HG02623 (cell line): ENCODE results near the gene HOOK2.
"Not testable (repeated sequence)": the region's sequence is repeated elsewhere in the genome, so short reads cannot be mapped to it uniquely, and the experiment has no call there.

Source experiments
- ATAC-seq: cut with Tn5 transposase; IDR thresholded peaks from one replicate; pipeline ENCODE4 v1.9.1; 2021; ENCODE audit warnings: moderate library complexity; ENCODE audit not compliant: unreplicated experiment

HOOK2 gene

GRCh38 chr19:12723381-12723640, 52.0 kb downstream of the HOOK2 start:
- ATAC-seq: no peak

GRCh38 chr19:12722566-12723380, 52.6 kb downstream of the HOOK2 start:
- ATAC-seq: peak; percentile 55

- peak; percentile 7 for ATAC-seq
Measured at GRCh38 chr19:12721656-12722565, 53.4 kb downstream of the HOOK2 start.

GRCh38 chr19:12720851-12721655, 54.3 kb downstream of the HOOK2 start:
- no peak for ATAC-seq

GRCh38 chr19:12720296-12720695, 55.1 kb downstream of the HOOK2 start:
- no peak for ATAC-seq

GRCh38 chr19:12715929-12716328, 59.4 kb downstream of the HOOK2 start:
- no peak for ATAC-seq

- ATAC-seq: no peak
Measured at GRCh38 chr19:12715102-12715501, 60.2 kb downstream of the HOOK2 start.

- ATAC-seq: not testable (repeated sequence)
Measured at GRCh38 chr19:12713304-12713703, 62.0 kb downstream of the HOOK2 start.
